ENCODE data around the gene FGF22.

DNA sequence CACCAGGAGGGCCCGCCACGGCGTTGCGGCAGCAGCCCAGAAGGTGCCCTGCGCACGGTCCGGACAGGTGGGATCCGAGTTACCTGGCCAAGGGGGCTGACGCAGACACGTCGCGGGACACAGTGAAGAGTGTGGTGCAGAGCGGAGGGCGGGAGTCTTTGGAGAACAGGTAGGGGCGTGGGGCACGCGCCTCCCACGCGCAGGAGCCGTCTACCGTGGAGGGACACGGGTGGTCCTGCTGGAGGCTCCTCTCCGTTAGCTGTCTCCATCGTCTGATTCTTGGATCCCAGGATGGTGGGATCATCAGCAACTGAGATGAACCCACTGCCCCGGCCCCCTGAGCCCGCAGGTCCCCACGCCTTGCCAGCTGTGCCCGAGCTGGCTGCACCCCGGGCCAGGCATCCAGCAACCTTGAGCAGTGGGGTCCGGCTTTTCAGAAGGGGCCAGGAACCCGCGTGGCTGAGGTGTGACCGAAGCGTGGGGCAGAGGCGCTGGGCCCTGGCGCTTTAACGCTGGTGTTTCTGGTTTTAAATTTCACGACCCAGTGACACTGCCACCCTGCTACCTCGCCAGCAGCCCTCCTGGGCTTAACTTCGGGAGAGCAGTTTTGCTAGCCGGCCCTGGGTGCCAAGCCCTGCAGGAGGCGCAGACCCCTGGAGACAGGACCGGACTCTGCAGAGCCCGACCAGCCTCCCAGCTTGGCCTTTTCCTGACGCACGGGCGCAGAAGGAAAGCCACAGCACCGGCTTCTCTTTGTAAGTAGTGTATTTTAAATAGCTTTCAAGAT is 7.3 kb downstream of the FGF22 start:
- TF ChIP-seq, protein P1, sequence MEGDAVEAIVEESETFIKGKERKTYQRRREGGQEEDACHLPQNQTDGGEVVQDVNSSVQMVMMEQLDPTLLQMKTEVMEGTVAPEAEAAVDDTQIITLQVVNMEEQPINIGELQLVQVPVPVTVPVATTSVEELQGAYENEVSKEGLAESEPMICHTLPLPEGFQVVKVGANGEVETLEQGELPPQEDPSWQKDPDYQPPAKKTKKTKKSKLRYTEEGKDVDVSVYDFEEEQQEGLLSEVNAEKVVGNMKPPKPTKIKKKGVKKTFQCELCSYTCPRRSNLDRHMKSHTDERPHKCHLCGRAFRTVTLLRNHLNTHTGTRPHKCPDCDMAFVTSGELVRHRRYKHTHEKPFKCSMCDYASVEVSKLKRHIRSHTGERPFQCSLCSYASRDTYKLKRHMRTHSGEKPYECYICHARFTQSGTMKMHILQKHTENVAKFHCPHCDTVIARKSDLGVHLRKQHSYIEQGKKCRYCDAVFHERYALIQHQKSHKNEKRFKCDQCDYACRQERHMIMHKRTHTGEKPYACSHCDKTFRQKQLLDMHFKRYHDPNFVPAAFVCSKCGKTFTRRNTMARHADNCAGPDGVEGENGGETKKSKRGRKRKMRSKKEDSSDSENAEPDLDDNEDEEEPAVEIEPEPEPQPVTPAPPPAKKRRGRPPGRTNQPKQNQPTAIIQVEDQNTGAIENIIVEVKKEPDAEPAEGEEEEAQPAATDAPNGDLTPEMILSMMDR (IDR thresholded peaks at IDR 0.05), result no peak
- no peak for TF ChIP-seq POLR2A (IDR thresholded peaks at IDR 0.05)

Data from esophagus squamous epithelium (tissue), 4 donors.